Fibroblast of mammary gland (primary cell): ENCODE data around the gene GNS.
"Not testable (repeated sequence)": the region's sequence is repeated elsewhere in the genome, so short reads cannot be mapped to it uniquely, and the experiment has no call there.

Source experiments
- DNase-seq: peaks from one replicate; pipeline ENCODE4 v3.0.0-alpha.2; 2010; ENCODE audit warnings: low read depth
- H3K4me3 ChIP-seq: 2 replicates; pipeline ENCODE4 v1.5.1; 2011; ENCODE audit warnings: low read depth, mild to moderate bottlenecking, low read length, moderate library complexity; ENCODE audit not compliant: control insufficient read depth
- CTCF ChIP-seq: conservative IDR thresholded peaks from 2 replicates; pipeline ENCODE4 v1.5.1; 2011; ENCODE audit warnings: low read depth, low read length, inconsistent platforms; ENCODE audit not compliant: control insufficient read depth, insufficient read depth

GNS gene

GRCh38 chr12:64759035-64759894 is at the start of gene GNS:
Gene GNS, minus strand, starts transcription at chr12:64759406. Its CDS starts 130 bp downstream, at chr12:64759276.
- no peak for TF ChIP-seq CTCF
- peak within 1 kb of the TSS; percentile 61 for H3K4me3 ChIP-seq
- DNase-seq, result peak; percentile 89

- H3K4me3 ChIP-seq, result no peak overlapping the region
- no peak for TF ChIP-seq CTCF
- no peak for DNase-seq
These were observed 48.9 kb upstream of the GNS start for GRCh38 chr12:64808110-64808509.

GRCh38 chr12:64806593-64807460 is 47.6 kb upstream of the GNS start:
- DNase-seq, result peak; percentile 86
- TF ChIP-seq CTCF, result no peak
- H3K4me3 ChIP-seq, result no peak overlapping the region

- H3K4me3 ChIP-seq, result no peak overlapping the region
- no peak for TF ChIP-seq CTCF
- no peak for DNase-seq
These were observed 47.0 kb upstream of the GNS start for GRCh38 chr12:64806173-64806572.

- peak; percentile 84 for TF ChIP-seq CTCF
- not testable (repeated sequence) for H3K4me3 ChIP-seq
- peak; percentile 33 for DNase-seq
These were observed 43.1 kb upstream of the GNS start for GRCh38 chr12:64802180-64802775.

GRCh38 chr12:64801381-64801780 is 42.2 kb upstream of the GNS start:
- peak; percentile 45 for TF ChIP-seq CTCF
- no peak overlapping the region for H3K4me3 ChIP-seq
- DNase-seq, result peak; percentile 13
